PC-9 (cell line): ENCODE measurements around the gene DHRS13.

Source experiments
- EZH2 ChIP-seq: fragments of 200-600 bp; sonication (generic); IDR thresholded peaks from 2 replicates; pipeline ENCODE4 v1.8.0; 2017; ENCODE audit warnings: antibody characterized with exemption, low read depth
- TF ChIP-seq, protein P1 (sequence below): fragments of 200-600 bp; sonication (generic); conservative IDR thresholded peaks from 2 replicates; pipeline ENCODE4 v1.6.1; 2017; ENCODE audit warnings: mixed run types, antibody characterized with exemption, mild to moderate bottlenecking, moderate library complexity

DNA sequence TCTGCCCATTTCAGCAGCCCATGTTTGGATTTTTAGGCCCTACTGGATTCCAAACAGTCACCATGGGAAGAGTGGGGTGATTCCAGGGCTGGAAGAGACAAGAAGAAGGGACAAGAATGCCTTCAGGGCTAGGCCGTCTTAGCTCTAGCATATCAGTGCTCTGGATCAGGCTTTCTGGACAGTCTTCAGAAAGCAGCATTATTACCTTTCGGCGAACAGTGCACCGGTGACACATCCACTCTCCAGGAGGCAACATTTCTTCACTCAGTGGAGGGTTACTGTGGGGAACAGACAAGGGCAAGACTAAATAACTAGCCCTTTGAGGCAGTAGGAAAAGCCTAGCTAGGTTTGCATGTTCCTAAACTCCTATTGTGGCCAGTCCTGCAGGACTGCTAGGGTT lies 23.9 kb upstream of the DHRS13 start:
- TF ChIP-seq, protein P1, sequence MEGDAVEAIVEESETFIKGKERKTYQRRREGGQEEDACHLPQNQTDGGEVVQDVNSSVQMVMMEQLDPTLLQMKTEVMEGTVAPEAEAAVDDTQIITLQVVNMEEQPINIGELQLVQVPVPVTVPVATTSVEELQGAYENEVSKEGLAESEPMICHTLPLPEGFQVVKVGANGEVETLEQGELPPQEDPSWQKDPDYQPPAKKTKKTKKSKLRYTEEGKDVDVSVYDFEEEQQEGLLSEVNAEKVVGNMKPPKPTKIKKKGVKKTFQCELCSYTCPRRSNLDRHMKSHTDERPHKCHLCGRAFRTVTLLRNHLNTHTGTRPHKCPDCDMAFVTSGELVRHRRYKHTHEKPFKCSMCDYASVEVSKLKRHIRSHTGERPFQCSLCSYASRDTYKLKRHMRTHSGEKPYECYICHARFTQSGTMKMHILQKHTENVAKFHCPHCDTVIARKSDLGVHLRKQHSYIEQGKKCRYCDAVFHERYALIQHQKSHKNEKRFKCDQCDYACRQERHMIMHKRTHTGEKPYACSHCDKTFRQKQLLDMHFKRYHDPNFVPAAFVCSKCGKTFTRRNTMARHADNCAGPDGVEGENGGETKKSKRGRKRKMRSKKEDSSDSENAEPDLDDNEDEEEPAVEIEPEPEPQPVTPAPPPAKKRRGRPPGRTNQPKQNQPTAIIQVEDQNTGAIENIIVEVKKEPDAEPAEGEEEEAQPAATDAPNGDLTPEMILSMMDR: no peak
- no peak for TF ChIP-seq EZH2
